Gastrocnemius medialis (tissue), 4 donors: Measurements from ENCODE around the gene DMRT2. TPM values are rescaled to one million over a fixed set of nuclear protein-coding genes. Genes with fewer than 3 reads are reported as not detected.

ENCODE experiments used
- ATAC-seq, 2 donors: fragments of 150-250 bp; one replicate each; pipeline ENCODE4 v1.9.1; 2016
- DNase-seq, 2 donors: peaks; one replicate each; pipeline ENCODE4 v3.0.0-alpha.2; 2019
- H3K27ac ChIP-seq, 4 donors: fragments of 200-600 bp; sonication (generic); 1 replicate in 1 of 4; 2 replicates in 3 of 4; pipeline ENCODE4 v1.5.1; 2016 to 2018; ENCODE audit warnings: mild to moderate bottlenecking in 2 of 4, moderate library complexity in 1 of 4
- H3K27me3 ChIP-seq, 3 donors: fragments of 200-600 bp; sonication (generic) in 2 of 3; 1 replicate in 1 of 3; 2 replicates in 2 of 3; pipeline versions ENCODE4 v1.5.1 to v1.6.0; 2016 to 2019; ENCODE audit warnings: mild to moderate bottlenecking in 1 of 3, moderate library complexity in 1 of 3
- H3K36me3 ChIP-seq, 2 donors: fragments of 200-600 bp; sonication (generic) in 1 of 2; one replicate each; pipeline ENCODE4 v1.5.1; 2017 to 2018
- H3K4me1 ChIP-seq, 2 donors: fragments of 200-600 bp; sonication (generic) in 1 of 2; one replicate each; pipeline ENCODE4 v1.5.1; 2016 to 2017; ENCODE audit warnings: mild to moderate bottlenecking in 2 of 2
- H3K4me3 ChIP-seq, 4 donors: fragments of 200-600 bp; sonication (generic) in 3 of 4; 1 replicate in 1 of 4; 2 replicates in 3 of 4; pipeline ENCODE4 v1.5.1; 2016 to 2019; ENCODE audit warnings: mild to moderate bottlenecking in 2 of 4
- H3K9me3 ChIP-seq, 3 donors: fragments of 200-600 bp; sonication (generic) in 2 of 3; 1 replicate in 1 of 3; 2 replicates in 2 of 3; pipeline ENCODE4 v1.5.1; 2016 to 2019
- POLR2A ChIP-seq, 2 donors: fragments of 450-650 bp; IDR thresholded peaks; one replicate each; pipeline ENCODE4 v1.6.1; 2017; ENCODE audit warnings: antibody characterized with exemption in 2 of 2, mild to moderate bottlenecking in 2 of 2, moderate library complexity in 2 of 2
- in situ Hi-C, 4 donors: fragments of 200-750 bp; cut with MboI; loops; one replicate each; pipeline versions ENCODE4 v1.15.0 to v1.8.0; 2017; ENCODE audit warnings: low sequenced_read_pairs in 4 of 4
- intact Hi-C: fragments of 100-400 bp; cut with DNase I; formaldehyde crosslinking; loops from one replicate; pipeline ENCODE4 v1.15.1; 2023; ENCODE audit warnings: low total_unique reads
- total RNA-seq, 4 donors: library from RNA; depleted of rRNA; stranded (reverse); fragments of >200 nt; gene quantifications; one replicate each; pipeline versions ENCODE4 v1.1.0 to v1.2.3, GENCODE V29; 2016
- TF ChIP-seq, protein P1 (sequence below), 5 experiments: fragments of 450-650 bp in 3 of 5; fragments of 200-600 bp in 2 of 5; sonication (generic) in 2 of 5; IDR thresholded peaks in 4 of 5; conservative IDR thresholded peaks in 1 of 5; 1 replicate in 4 of 5; 2 replicates in 1 of 5; pipeline ENCODE4 v1.5.1; 2016 to 2019; ENCODE audit warnings: antibody characterized with exemption in 5 of 5, mild to moderate bottlenecking in 3 of 5, moderate library complexity in 3 of 5

Gene DMRT2
- total RNA-seq, 4 donors from 2014 or later, result 0.91 to 8.0 (median 2.5) TPM

DNA sequence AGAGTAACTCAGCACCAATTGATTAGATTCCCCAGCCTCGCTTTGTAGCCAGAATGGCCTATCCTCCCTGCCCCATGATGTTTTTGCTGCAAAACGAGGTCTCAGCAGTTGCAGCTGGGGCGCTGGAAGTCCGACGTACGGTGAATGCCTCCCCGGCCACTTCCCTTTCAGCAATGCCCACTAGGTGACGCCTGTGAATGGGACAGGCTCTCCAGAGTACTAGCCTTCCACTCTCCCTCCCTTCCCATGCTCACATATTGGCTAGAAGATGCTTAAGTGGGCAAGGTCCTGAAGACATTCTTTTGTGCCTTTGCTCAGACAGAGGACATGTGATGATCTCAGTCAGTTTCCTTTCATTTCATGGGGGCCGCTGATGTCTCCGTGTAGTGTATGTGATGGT lies 50.8 kb downstream of the DMRT2 start:
- no peak for TF ChIP-seq POLR2A (IDR thresholded peaks at IDR 0.05)
- TF ChIP-seq, protein P1, sequence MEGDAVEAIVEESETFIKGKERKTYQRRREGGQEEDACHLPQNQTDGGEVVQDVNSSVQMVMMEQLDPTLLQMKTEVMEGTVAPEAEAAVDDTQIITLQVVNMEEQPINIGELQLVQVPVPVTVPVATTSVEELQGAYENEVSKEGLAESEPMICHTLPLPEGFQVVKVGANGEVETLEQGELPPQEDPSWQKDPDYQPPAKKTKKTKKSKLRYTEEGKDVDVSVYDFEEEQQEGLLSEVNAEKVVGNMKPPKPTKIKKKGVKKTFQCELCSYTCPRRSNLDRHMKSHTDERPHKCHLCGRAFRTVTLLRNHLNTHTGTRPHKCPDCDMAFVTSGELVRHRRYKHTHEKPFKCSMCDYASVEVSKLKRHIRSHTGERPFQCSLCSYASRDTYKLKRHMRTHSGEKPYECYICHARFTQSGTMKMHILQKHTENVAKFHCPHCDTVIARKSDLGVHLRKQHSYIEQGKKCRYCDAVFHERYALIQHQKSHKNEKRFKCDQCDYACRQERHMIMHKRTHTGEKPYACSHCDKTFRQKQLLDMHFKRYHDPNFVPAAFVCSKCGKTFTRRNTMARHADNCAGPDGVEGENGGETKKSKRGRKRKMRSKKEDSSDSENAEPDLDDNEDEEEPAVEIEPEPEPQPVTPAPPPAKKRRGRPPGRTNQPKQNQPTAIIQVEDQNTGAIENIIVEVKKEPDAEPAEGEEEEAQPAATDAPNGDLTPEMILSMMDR (IDR thresholded peaks at IDR 0.05 in 4 of 5, conservative IDR thresholded peaks at IDR 0.05 in 1 of 5), result peak in 2 of 5 experiments; percentile 52 to 54
- Histone ChIP-seq H3K27ac (no peak overlapping the region), H3K36me3 (no peaks in the 10 kb centered on the region), H3K4me1 (no peaks in the 10 kb centered on the region), H3K4me3 (no peak overlapping the region), H3K27me3 (no peaks in the 10 kb centered on the region), H3K9me3 (no peaks in the 10 kb centered on the region)
- intact Hi-C loops, result no loop called here
- ATAC-seq, result no peak
- DNase-seq, result peak; percentile 5 to 14
- in situ Hi-C loops, result no loop called here

GRCh38 chr9:1101846-1102641 lies 51.9 kb downstream of the DMRT2 start:
- in situ Hi-C loops (no loop called here), intact Hi-C loops (no loop called here)

DNA sequence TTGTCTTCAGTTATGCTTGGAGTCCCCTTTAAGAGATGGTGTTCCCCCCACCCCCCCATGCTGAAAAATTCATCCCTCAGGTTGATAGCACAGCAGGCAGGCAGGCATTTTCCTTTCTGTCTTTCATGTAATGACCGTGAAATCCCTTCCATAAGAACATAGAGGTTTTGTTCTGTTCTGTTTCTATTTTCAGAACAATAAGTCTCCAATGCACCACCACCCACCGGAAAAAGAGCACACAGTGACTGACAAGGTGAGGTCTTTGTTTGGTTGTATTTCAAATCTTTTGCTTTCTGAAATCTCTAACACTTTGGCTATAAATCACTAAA lies 52.4 kb downstream of the DMRT2 start:
- H3K36me3 ChIP-seq, result no peaks in the 10 kb centered on the region
- in situ Hi-C loops, result no loop called here
- DNase-seq (no peak), ATAC-seq (no peak)
- TF ChIP-seq, protein P1 (IDR thresholded peaks at IDR 0.05 in 4 of 5, conservative IDR thresholded peaks at IDR 0.05 in 1 of 5), result no peak
- no peak for TF ChIP-seq POLR2A (IDR thresholded peaks at IDR 0.05)
- H3K27ac ChIP-seq, result no peak overlapping the region
- no peaks in the 10 kb centered on the region for H3K9me3 ChIP-seq
- no peak overlapping the region for H3K4me3 ChIP-seq
- intact Hi-C loops, result no loop called here
- no peaks in the 10 kb centered on the region for H3K27me3 ChIP-seq
- H3K4me1 ChIP-seq, result no peaks in the 10 kb centered on the region

More at GRCh38 chr9:1101846-1102641, 51.9 kb downstream of the DMRT2 start:
- no peaks in the 10 kb centered on the region for H3K4me1 ChIP-seq
- no peaks in the 10 kb centered on the region for H3K36me3 ChIP-seq
- TF ChIP-seq POLR2A (IDR thresholded peaks at IDR 0.05), result no peak
- TF ChIP-seq, protein P1 (IDR thresholded peaks at IDR 0.05 in 4 of 5, conservative IDR thresholded peaks at IDR 0.05 in 1 of 5), result no peak
- H3K27ac ChIP-seq, result no peak overlapping the region
- no peak overlapping the region for H3K4me3 ChIP-seq
- DNase-seq (no peak), ATAC-seq (no peak)
- no peaks in the 10 kb centered on the region for H3K27me3 ChIP-seq
- no peaks in the 10 kb centered on the region for H3K9me3 ChIP-seq

Other genes starting within 250 kb of the DMRT2 start
- under 1 TPM in 1 of 4 donors, not detected in 3; 0.91 TPM for gene DMRT1, start 208.7 kb upstream of the DMRT2 start, total RNA-seq
- under 1 TPM; 0.24 to 0.36 (median 0.31) TPM for gene DMRT3, start 73.7 kb upstream of the DMRT2 start, total RNA-seq